ENCODE data around the gene CCDC116. TPM values are rescaled to one million over a fixed set of nuclear protein-coding genes. Genes with fewer than 3 reads are reported as not detected.
"Not testable (repeated sequence)": the region's sequence is repeated elsewhere in the genome, so short reads cannot be mapped to it uniquely, and the experiment has no call there.

Gene CCDC116
- total RNA-seq, 2 donors from 2014 or later, result 0.54 TPM; not detected in 1

- Mint-ChIP-seq H3K9me3 (no peaks in the 10 kb centered on the region), H3K27ac (no peak overlapping the region), H3K36me3 (peaks cover 4 to 14% of the 10 kb centered on the region in 2 donors)
- ATAC-seq (no peak), DNase-seq (ENCODE audit: low spot score in 2 of 2) (no peak)
Observed at GRCh38 chr22:21640810-21641209, 8.2 kb downstream of the CCDC116 start.

GRCh38 chr22:21641417-21641788 lies 8.8 kb downstream of the CCDC116 start:
- ATAC-seq (peak in 1 of 2 donors; percentile 32), DNase-seq (ENCODE audit: low spot score in 2 of 2) (no peak)
- Mint-ChIP-seq H3K36me3 (peaks cover 7 to 17% of the 10 kb centered on the region in 2 donors), H3K27ac (peak overlapping the region in 1 of 2 donors; percentile 92), H3K9me3 (no peaks in the 10 kb centered on the region)

GRCh38 chr22:21641789-21642583 lies 9.4 kb downstream of the CCDC116 start, which contains the start of gene SDF2L1:
Gene SDF2L1 (plus strand): TSS chr22:21642302. CDS start chr22:21642337, 35 bp downstream.
- Mint-ChIP-seq H3K27ac (peak within 1 kb of the TSS; percentile 91 to 92), H3K36me3 (peaks cover 10 to 23% of the 10 kb centered on the region in 2 donors), H3K9me3 (no peaks in the 10 kb centered on the region)
- DNase-seq (ENCODE audit: low spot score in 2 of 2), result peak; percentile 99
- ATAC-seq, result peak; percentile 97 to 99

GRCh38 chr22:21642584-21643448 lies 10.3 kb downstream of the CCDC116 start:
- H3K27ac Mint-ChIP-seq, result peak overlapping the region; percentile 91 to 92
- peaks cover 10 to 23% of the 10 kb centered on the region in 2 donors for H3K36me3 Mint-ChIP-seq
- ATAC-seq, result no peak

GRCh38 chr22:21643533-21644357 lies 11.2 kb downstream of the CCDC116 start:
- Mint-ChIP-seq H3K9me3 (no peaks in the 10 kb centered on the region), H3K36me3 (peaks cover 10 to 23% of the 10 kb centered on the region in 2 donors), H3K27ac (peak overlapping the region in 1 of 2 donors; percentile 92)
- no peak for ATAC-seq
- DNase-seq (ENCODE audit: low spot score in 2 of 2), result no peak

More at GRCh38 chr22:21642584-21643448, 10.3 kb downstream of the CCDC116 start:
- DNase-seq (ENCODE audit: low spot score in 2 of 2), result peak in 1 of 2 donors; percentile 68
- H3K9me3 Mint-ChIP-seq, result no peaks in the 10 kb centered on the region

- not testable (repeated sequence) for H3K9me3 Mint-ChIP-seq
- peaks cover 10 to 23% of the 10 kb centered on the region in 2 donors for H3K36me3 Mint-ChIP-seq
Observed at GRCh38 chr22:21645513-21645912, 13.0 kb downstream of the CCDC116 start.

GRCh38 chr22:21646608-21647590 lies 14.3 kb downstream of the CCDC116 start:
- ATAC-seq, result peak in 1 of 2 donors; percentile 17
- peaks cover 10 to 23% of the 10 kb centered on the region in 2 donors for H3K36me3 Mint-ChIP-seq

More at GRCh38 chr22:21645513-21645912, 13.0 kb downstream of the CCDC116 start:
- not testable (repeated sequence) for DNase-seq (ENCODE audit: low spot score in 2 of 2); ATAC-seq; H3K27ac Mint-ChIP-seq

GRCh38 chr22:21650280-21650679 lies 17.7 kb downstream of the CCDC116 start:
- DNase-seq (ENCODE audit: low spot score in 2 of 2) (no peak), ATAC-seq (no peak)
- H3K27ac Mint-ChIP-seq, result peak overlapping the region in 1 of 2 donors; percentile 56
- H3K9me3 Mint-ChIP-seq, result no peaks in the 10 kb centered on the region
- peaks cover 5 to 9% of the 10 kb centered on the region in 2 donors for H3K36me3 Mint-ChIP-seq

More at GRCh38 chr22:21646608-21647590, 14.3 kb downstream of the CCDC116 start:
- Mint-ChIP-seq H3K9me3 (no peaks in the 10 kb centered on the region), H3K27ac (no peak overlapping the region)
- DNase-seq (ENCODE audit: low spot score in 2 of 2), result peak in 1 of 2 donors; percentile 72

- ATAC-seq, result peak in 1 of 2 donors; percentile 2
- no peaks in the 10 kb centered on the region for H3K9me3 Mint-ChIP-seq
- H3K27ac Mint-ChIP-seq, result peak overlapping the region; percentile 77 to 85
- DNase-seq (ENCODE audit: low spot score in 2 of 2), result no peak
- peaks cover 5 to 9% of the 10 kb centered on the region in 2 donors for H3K36me3 Mint-ChIP-seq
Observed at GRCh38 chr22:21650823-21651520, 18.4 kb downstream of the CCDC116 start.

GRCh38 chr22:21651521-21652009 lies 19.0 kb downstream of the CCDC116 start:
- Mint-ChIP-seq H3K9me3 (no peaks in the 10 kb centered on the region), H3K36me3 (peaks cover 1 to 4% of the 10 kb centered on the region in 2 donors), H3K27ac (peak overlapping the region; percentile 77 to 85)
- DNase-seq (ENCODE audit: low spot score in 2 of 2), result peak in 1 of 2 donors; percentile 69
- ATAC-seq, result peak; percentile 2 to 20

- no peaks in the 10 kb centered on the region for H3K36me3 Mint-ChIP-seq
- H3K9me3 Mint-ChIP-seq, result no peaks in the 10 kb centered on the region
- H3K27ac Mint-ChIP-seq, result peak overlapping the region; percentile 77 to 85
- DNase-seq (ENCODE audit: low spot score in 2 of 2) (peak; percentile 88 to 91), ATAC-seq (peak; percentile 98 to 99)
Observed at GRCh38 chr22:21652010-21652546, 19.5 kb downstream of the CCDC116 start.

- no peaks in the 10 kb centered on the region for H3K36me3 Mint-ChIP-seq
- no peak for DNase-seq (ENCODE audit: low spot score in 2 of 2)
- H3K9me3 Mint-ChIP-seq, result no peaks in the 10 kb centered on the region
- H3K27ac Mint-ChIP-seq, result peak overlapping the region in 1 of 2 donors; percentile 77
- ATAC-seq, result no peak
Observed at GRCh38 chr22:21652547-21653545, 20.3 kb downstream of the CCDC116 start.

GRCh38 chr22:21657020-21657359 lies 24.4 kb downstream of the CCDC116 start:
- Mint-ChIP-seq H3K36me3 (no peaks in the 10 kb centered on the region), H3K9me3 (no peaks in the 10 kb centered on the region), H3K27ac (peak overlapping the region in 1 of 2 donors; percentile 1)
- no peak for DNase-seq (ENCODE audit: low spot score in 2 of 2)
- ATAC-seq, result no peak

All from activated naive CD4-positive, alpha-beta T cell treated with anti-CD3 and anti-CD28 coated beads, Interleukin-2, amount 50 U/mL, for 72 hours (primary cell).